K562 (cell line): Measurements from ENCODE around the gene ITGB6. TPM values are rescaled to one million over a fixed set of nuclear protein-coding genes. Genes with fewer than 3 reads are reported as not detected.

Experiments
- ATAC-seq: fragments of 200-7000 bp; cut with Tn5 transposase; 3 replicates; pipeline ENCODE4 v1.9.1; 2020; ENCODE audit warnings: moderate library complexity
- BruUV-seq: library from RNA; stranded (reverse); fragments of 400-500 nt; replicated peaks from 2 replicates; lab custom pipeline; 2021; lab: Mats Ljungman, UMichigan
- CTCF ChIA-PET: fragments of 300-600 bp; formaldehyde crosslinking; extraction: SDS; loops from one replicate; lab custom pipeline; 2021; ENCODE audit warnings: low intra/inter-chr PET ratio; lab: Yijun Ruan, JAX
- POLR2A ChIA-PET: fragments of 300-600, 350-650 bp; sonication (Branson Sonifier 250); formaldehyde crosslinking; extraction: SDS; loops from one replicate; lab custom pipeline; 2021; ENCODE audit warnings: antibody characterized with exemption, inconsistent platforms; lab: Yijun Ruan, JAX
- DNase-seq, 4 experiments: peaks; one replicate each; pipeline versions ENCODE4 v3.0.0 to v3.0.0-alpha.2; 2011 to 2018; ENCODE audit warnings: low spot score in 3 of 4, mixed read lengths in 3 of 4; ENCODE audit errors: extremely low read depth in 1 of 4
- FAIRE-seq: peaks from 2 replicates; lab custom pipeline; 2011; peaks lifted over from hg19 to GRCh38; lab: Jason Lieb, UNC
- H2AFZ ChIP-seq: 2 replicates; pipeline ENCODE4 v1.6.0; 2011; ENCODE audit warnings: low read depth, low read length, control low read depth, inconsistent platforms
- H3K27ac ChIP-seq: fragments of 200-600 bp; 3 replicates; pipeline ENCODE4 v1.8.0; 2011; ENCODE audit warnings: low read depth, mild to moderate bottlenecking, control low read depth, inconsistent platforms, low read length, moderate library complexity, mixed read lengths; ENCODE audit errors: extremely low read depth
- H3K27me3 ChIP-seq, 2 experiments: fragments of 300-600 bp in 1 of 2; 2 replicates in 1 of 2; 3 replicates in 1 of 2; pipeline versions ENCODE4 v1.6.0 to v1.8.0; 2011; ENCODE audit warnings: inconsistent platforms in 2 of 2, low read length in 2 of 2, mild to moderate bottlenecking in 1 of 2, mixed read lengths in 1 of 2, moderate library complexity in 1 of 2; ENCODE audit not compliant: control insufficient read depth in 2 of 2, insufficient read depth in 2 of 2
- H3K36me3 ChIP-seq: fragments of 300-600 bp; 3 replicates; pipeline ENCODE4 v1.8.0; 2011; ENCODE audit warnings: mild to moderate bottlenecking, low read length, inconsistent platforms; ENCODE audit not compliant: control insufficient read depth, insufficient read depth
- H3K4me1 ChIP-seq, 2 experiments: fragments of 200-600 bp in 1 of 2; replicated peaks in 1 of 2; 2 replicates in 1 of 2; 3 replicates in 1 of 2; pipeline versions ENCODE4 v1.5.1 to v1.8.0; 2011; ENCODE audit warnings: inconsistent platforms in 2 of 2, low read length in 2 of 2, mild to moderate bottlenecking in 1 of 2, mixed read lengths in 1 of 2, moderate library complexity in 1 of 2; ENCODE audit not compliant: control insufficient read depth in 2 of 2, insufficient read depth in 2 of 2
- H3K4me2 ChIP-seq: 2 replicates; pipeline ENCODE4 v1.6.1; 2011; ENCODE audit warnings: low read length, control low read depth, inconsistent platforms, mixed read lengths; ENCODE audit not compliant: insufficient read depth
- H3K4me3 ChIP-seq: fragments of 200-600 bp; sonication (generic), shearing (Covaris generic); 2 replicates; pipeline ENCODE4 v1.5.1; 2016; ENCODE audit warnings: control low read depth, inconsistent platforms
- H3K79me2 ChIP-seq: fragments of 200-600 bp; 3 replicates; pipeline ENCODE4 v1.8.0; 2011; ENCODE audit warnings: low read length, inconsistent platforms; ENCODE audit not compliant: control insufficient read depth, insufficient read depth
- H3K9ac ChIP-seq, 2 experiments: 2 replicates each; pipeline versions ENCODE4 v1.6.0 to v1.6.1; 2011; ENCODE audit warnings: low read depth in 2 of 2, low read length in 2 of 2, control low read depth in 1 of 2, inconsistent platforms in 1 of 2, mild to moderate bottlenecking in 1 of 2, mixed read lengths in 1 of 2; ENCODE audit not compliant: insufficient read depth in 1 of 2
- H3K9me1 ChIP-seq: one replicate; pipeline ENCODE4 v1.6.0; 2011; ENCODE audit warnings: inconsistent platforms, mild to moderate bottlenecking, low read length, moderate library complexity; ENCODE audit not compliant: control insufficient read depth, insufficient read depth
- H3K9me3 ChIP-seq: replicated peaks from 2 replicates; pipeline ENCODE4 v1.5.1; 2011; ENCODE audit warnings: low read depth, low read length, inconsistent platforms; ENCODE audit not compliant: control insufficient read depth, insufficient read depth
- H4K20me1 ChIP-seq: replicated peaks from 2 replicates; pipeline ENCODE4 v1.6.1; 2011; ENCODE audit warnings: low read length, inconsistent platforms, mixed read lengths; ENCODE audit not compliant: control insufficient read depth, insufficient read depth
- ASH1L ChIP-seq: fragments of 450-650 bp; IDR thresholded peaks from 2 replicates; pipeline ENCODE4 v1.6.1; 2018; ENCODE audit warnings: borderline replicate concordance, mild to moderate bottlenecking, low read depth; ENCODE audit not compliant: partially characterized antibody
- CBX1 ChIP-seq: sonication (generic); IDR thresholded peaks from 2 replicates; pipeline ENCODE4 v1.6.1; 2016; ENCODE audit warnings: antibody characterized with exemption, low read depth, mild to moderate bottlenecking
- ETV5 ChIP-seq: sonication (generic); formaldehyde crosslinking; IDR thresholded peaks from 2 replicates; pipeline ENCODE4 v1.4.0; 2020; ENCODE audit warnings: low read depth, mild to moderate bottlenecking, missing genetic modification reagents
- MED1 ChIP-seq: sonication (generic); formaldehyde crosslinking; IDR thresholded peaks from 2 replicates; pipeline ENCODE4 v1.8.1; 2023; ENCODE audit warnings: missing genetic modification reagents, borderline replicate concordance
- PBX2 ChIP-seq, 2 experiments: IDR thresholded peaks in 1 of 2; conservative IDR thresholded peaks in 1 of 2; 2 replicates each; pipeline ENCODE4 v1.6.1; 2016; ENCODE audit warnings: low read depth in 2 of 2, mild to moderate bottlenecking in 1 of 2, missing compliant biosample characterization in 1 of 2, missing genetic modification characterization in 1 of 2, moderate library complexity in 1 of 2
- RBM14 ChIP-seq: fragments of 200-400 bp; formaldehyde crosslinking; IDR thresholded peaks from 2 replicates; pipeline ENCODE4 v1.6.1; 2018; ENCODE audit warnings: low read depth, mild to moderate bottlenecking, low read length, moderate library complexity, borderline replicate concordance; ENCODE audit not compliant: insufficient read depth
- RBM39 ChIP-seq: fragments of 200-400 bp; formaldehyde crosslinking; optimal IDR thresholded peaks from 2 replicates; pipeline ENCODE3; 2018; ENCODE audit warnings: low read depth, low read length
- SAFB ChIP-seq: fragments of 200-400 bp; formaldehyde crosslinking; IDR thresholded peaks from 2 replicates; pipeline ENCODE4 v1.6.1; 2017; ENCODE audit warnings: low read depth, low read length, borderline replicate concordance
- ZBTB49 ChIP-seq: sonication (generic); formaldehyde crosslinking; IDR thresholded peaks from 2 replicates; pipeline ENCODE4 v1.8.0; 2022; ENCODE audit warnings: missing genetic modification reagents, mild to moderate bottlenecking, borderline replicate concordance
- WGBS: fragments of 100-300 bp; shearing (Covaris generic); methylation state at CpG from one replicate; pipeline ENCODE4 v1.1.6; 2016; ENCODE audit warnings: low coverage, mixed read lengths; ENCODE audit not compliant: insufficient coverage; ENCODE audit errors: missing lambda C conversion rate; 5-methylcytosine and 5-hydroxymethylcytosine counted together
- in situ Hi-C: fragments of 300-500 bp; cut with MboI; formaldehyde crosslinking; loops from 4 replicates; pipeline ENCODE4 v1.15.0; 2018; ENCODE audit warnings: inconsistent platforms, mixed read lengths
- intact Hi-C: fragments of 100-400 bp; cut with micrococcal nuclease; formaldehyde crosslinking; loops from 2 replicates; pipeline ENCODE4 v1.14.2; 2022
- polyA plus RNA-seq, 8 experiments: library from polyadenylated mRNA; depleted of rRNA in 4 of 8; stranded (reverse) in 5 of 8; unstranded in 3 of 8; fragments of >200 nt; fragmentation: Nextera tagmentation in 2 of 8; fragmentation: Illumina TruSeq in 1 of 8; extraction: Ambion mirVana in 2 of 8; extraction: Trizol in 1 of 8; gene quantifications; 2 replicates each; pipeline versions ENCODE4 v1.2.1 to v1.2.3, GENCODE V29; 2011 to 2014; ENCODE audit warnings: inconsistent platforms in 1 of 8, missing spikeins in 1 of 8
- total RNA-seq, 7 experiments: library from RNA; depleted of rRNA in 6 of 7; stranded (reverse); fragments of >200 nt in 6 of 7; fragmentation: Illumina TruSeq in 2 of 7; extraction: Trizol in 2 of 7; gene quantifications; 2 replicates each; pipeline versions ENCODE4 v1.2.1 to v1.2.3, GENCODE V29; 2011 to 2021; ENCODE audit warnings: low replicate concordance in 1 of 7

Gene ITGB6
- total and polyA plus RNA-seq, 9 of the 15 experiments (the other 6 are each of a cell fraction or from before 2014, with no cell fraction given): 0.18 TPM; not detected in 8

- H3K27me3 ChIP-seq: no peaks in the 10 kb centered on the region
- intact Hi-C loops: loop anchor here (10.0 kb wide), 1 partner anchor 1169 kb away; no protein-coding TSS in a partner anchor
- no peaks in the 10 kb centered on the region for H3K9me3 ChIP-seq
- no peak for ATAC-seq
- no peaks in the 10 kb centered on the region for H3K4me1 ChIP-seq
- BruUV-seq: no TSS peak
- POLR2A ChIA-PET: no interaction called here
- no peak for TF ChIP-seq CBX1
- TF ChIP-seq SAFB: no peak
- no peak for TF ChIP-seq ZBTB49 (CRISPR knock-in tag)
- TF ChIP-seq ASH1L: no peak
- no peak for TF ChIP-seq ETV5 (CRISPR knock-in tag)
- TF ChIP-seq MED1: no peak
- no peak for TF ChIP-seq RBM39
- TF ChIP-seq PBX2 (CRISPR knock-in tag; IDR thresholded peaks at IDR 0.05; ENCODE audit: low read depth): no peak
- no peak for TF ChIP-seq PBX2 (tag; conservative IDR thresholded peaks at IDR 0.05; ENCODE audit: low read depth)
- no peak for TF ChIP-seq RBM14
- TF ChIP-seq, all 486 proteins: peak for 0
- FAIRE-seq: no peak
- in situ Hi-C loops: no loop called here
- DNase-seq: no peak
- Histone ChIP-seq H3K27ac (no peak overlapping the region), H3K79me2 (no peaks in the 10 kb centered on the region), H3K9me1 (no peaks in the 10 kb centered on the region), H3K4me3 (no peak overlapping the region), H3K36me3 (no peaks in the 10 kb centered on the region), H2AFZ (no peak overlapping the region), H3K9ac (no peak overlapping the region), H4K20me1 (no peaks in the 10 kb centered on the region), H3K4me2 (no peak overlapping the region)
- WGBS: 0% methylated on average over 1 of the region's 1 CpG
- CTCF ChIA-PET: no interaction called here
Observed at GRCh38 chr2:160105366-160105765, 94.7 kb downstream of the ITGB6 start.
